Measurements from ENCODE around the gene PLCB4. TPM values are rescaled to one million over a fixed set of nuclear protein-coding genes. Genes with fewer than 3 reads are reported as not detected.

PLCB4 gene
- total RNA-seq, 1 donor from 2014 or later = 2.1 TPM

DNA sequence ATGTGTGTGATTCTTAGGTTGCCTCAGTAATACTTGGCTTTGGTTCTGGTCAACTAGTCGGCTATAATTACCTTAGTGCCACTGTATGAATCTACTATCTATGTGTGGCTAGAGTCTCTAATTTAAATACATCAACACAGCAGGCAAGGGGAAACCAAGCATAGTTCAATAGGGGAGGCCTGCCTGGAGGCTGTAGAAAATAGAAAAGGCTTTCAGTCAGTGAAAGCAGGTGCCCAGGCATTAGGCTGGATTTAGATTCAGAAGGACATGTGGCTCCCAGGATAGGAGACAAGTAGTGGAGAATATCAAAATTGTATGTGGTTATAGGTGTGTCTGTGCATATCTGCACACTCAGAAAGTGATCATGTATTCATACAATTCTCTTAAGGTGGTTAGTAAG, 330.4 kb downstream of the PLCB4 start:
- no peak for DNase-seq (ENCODE audit: low read depth in 2 of 2)

DNA sequence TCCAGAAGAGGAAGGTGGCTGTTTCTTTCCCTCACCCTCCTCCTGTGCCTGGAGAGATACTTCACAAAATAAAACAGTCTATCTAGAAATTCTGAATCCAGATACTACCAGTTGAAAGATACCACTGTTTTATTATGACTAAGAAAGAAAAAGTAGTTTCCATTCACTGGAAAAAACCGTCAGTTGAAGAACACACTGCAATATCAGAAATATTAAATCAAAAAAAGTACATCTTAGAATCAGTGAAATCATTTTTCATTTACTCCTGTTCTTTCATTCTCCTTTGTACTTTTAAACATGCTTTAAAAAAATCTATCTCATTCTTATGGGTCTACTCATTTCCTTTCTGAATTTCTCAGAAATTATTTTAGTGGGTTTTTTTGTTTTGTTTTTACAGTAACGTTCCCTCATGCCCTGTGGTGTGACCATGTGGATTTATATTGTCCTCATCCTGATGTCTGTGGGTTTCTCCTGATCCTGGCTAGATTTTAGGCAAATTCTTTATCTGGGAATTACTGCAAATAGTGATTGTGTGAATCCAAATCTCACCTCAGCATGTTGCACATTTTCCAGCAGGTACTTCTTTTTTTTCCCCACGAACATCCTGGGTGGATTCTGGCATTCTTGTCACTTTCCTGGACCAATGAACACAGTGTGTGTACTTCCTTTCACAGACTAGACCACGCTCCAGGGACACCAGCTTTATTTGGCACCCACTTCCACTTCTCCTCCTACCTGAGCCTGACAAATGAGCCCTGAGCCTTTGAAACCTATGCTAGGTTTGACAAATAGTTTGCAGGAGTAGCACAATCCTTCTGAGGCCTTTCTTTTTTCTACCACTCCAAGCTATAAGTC, 331.5 kb downstream of the PLCB4 start:
- no peak for DNase-seq (ENCODE audit: low read depth in 2 of 2)

DNA sequence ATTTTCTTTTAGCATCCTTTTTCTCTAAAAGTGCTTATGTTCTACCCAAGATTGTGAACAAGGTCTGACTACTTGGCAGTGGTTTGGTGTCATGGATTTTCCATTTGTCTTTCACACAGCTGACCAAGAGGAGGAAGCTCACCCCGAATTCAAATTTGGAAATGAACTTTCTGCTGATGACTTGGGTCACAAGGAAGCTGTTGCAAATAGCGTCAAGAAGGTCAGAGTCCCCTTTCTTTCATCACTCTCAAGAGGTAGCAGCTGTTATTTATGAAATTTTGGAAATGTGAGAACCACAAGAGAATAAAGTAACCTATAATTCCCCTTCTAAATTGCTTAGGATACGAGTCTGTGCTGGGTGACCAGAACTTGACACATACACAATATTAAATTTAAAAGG, 332.5 kb downstream of the PLCB4 start:
- no peak for DNase-seq (ENCODE audit: low read depth in 2 of 2)

DNA sequence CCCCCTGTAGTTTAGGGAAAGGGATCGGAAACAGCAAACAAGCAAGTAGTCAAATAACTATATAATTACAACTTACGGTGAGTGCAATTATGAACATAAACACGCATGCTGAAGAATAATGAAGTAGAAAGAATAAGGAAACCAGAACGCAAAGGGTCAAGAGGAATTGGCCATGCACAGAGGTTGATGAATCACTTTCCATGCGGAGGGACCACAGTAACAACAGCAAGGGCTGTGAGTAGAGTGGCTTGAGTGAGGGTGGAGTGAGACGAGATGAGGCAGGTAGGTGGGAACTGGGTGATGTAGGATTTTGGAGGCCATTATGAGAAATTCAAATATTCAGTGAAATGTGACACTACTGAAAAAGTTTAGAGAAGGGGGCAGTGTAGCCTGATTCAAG, 333.3 kb downstream of the PLCB4 start:
- DNase-seq (ENCODE audit: low read depth in 2 of 2) = peak in 1 of 2 donors; percentile 5

DNA sequence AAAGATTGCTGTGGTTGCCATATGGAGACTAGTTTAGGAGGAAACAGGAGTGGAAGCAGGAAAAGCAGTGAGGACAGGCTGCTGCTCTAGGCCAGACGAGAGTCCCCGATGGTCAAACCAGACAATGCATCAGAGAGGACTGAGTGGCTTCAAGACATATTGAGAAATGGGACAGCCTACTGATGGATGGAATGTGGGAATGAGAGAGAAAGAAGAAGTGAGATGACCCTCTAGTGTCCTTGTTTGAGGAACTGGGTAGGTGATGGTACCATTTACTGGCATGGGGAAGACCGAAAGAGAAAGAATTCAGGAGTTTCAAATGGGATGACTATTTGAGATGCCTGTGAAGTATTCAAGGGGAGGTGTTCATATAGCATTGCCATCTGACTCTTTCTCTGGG, 333.7 kb downstream of the PLCB4 start:
- no peak for DNase-seq (ENCODE audit: low read depth in 2 of 2)

DNA sequence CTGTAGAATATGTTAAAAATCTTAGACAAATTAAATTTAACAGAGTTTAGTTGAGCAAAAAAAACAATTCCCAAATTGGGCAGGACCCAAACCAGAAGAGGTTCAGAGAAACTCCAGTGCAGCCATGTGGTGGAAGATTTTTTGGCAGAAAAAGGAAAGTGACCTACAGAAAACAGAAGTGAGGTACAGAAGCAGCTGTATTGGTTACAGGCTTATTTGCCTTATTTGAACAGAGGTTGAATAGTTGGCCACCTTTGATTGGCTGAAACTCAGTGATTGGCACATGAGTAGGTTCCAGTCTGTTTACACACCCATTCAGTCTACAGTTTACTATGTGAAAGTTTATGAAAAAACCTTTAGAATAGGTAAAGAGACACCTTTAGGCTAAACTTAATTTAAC, 334.6 kb downstream of the PLCB4 start:
- no peak for DNase-seq (ENCODE audit: low read depth in 2 of 2)

DNA sequence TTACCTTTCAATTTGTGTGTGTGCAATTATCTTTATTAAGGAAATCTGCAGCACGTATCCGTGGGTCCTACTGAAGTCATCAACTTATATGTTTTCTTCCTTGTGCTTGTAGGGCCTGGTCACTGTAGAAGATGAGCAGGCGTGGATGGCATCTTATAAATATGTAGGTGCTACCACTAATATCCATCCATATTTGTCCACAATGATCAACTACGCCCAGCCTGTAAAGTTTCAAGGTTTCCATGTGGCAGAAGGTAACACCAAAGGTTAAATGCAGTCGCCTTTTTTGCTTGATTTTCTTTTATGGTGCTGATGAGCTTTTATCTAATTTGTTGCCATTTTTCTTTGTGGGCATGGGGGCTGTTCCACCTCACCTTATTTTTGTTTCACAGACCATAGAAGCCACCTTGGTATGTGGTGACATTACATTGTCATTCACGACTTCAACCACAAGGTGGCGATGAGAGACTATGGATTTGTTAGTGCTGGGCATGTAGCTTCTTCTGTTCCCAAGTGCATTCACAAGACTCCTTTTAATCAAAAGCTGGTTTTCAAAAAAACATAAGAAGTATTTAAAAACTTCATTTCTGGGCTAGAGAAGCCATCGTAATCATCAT, 339.0 kb downstream of the PLCB4 start:
- DNase-seq (ENCODE audit: low read depth in 2 of 2) = peak; percentile 51 to 67

DNA sequence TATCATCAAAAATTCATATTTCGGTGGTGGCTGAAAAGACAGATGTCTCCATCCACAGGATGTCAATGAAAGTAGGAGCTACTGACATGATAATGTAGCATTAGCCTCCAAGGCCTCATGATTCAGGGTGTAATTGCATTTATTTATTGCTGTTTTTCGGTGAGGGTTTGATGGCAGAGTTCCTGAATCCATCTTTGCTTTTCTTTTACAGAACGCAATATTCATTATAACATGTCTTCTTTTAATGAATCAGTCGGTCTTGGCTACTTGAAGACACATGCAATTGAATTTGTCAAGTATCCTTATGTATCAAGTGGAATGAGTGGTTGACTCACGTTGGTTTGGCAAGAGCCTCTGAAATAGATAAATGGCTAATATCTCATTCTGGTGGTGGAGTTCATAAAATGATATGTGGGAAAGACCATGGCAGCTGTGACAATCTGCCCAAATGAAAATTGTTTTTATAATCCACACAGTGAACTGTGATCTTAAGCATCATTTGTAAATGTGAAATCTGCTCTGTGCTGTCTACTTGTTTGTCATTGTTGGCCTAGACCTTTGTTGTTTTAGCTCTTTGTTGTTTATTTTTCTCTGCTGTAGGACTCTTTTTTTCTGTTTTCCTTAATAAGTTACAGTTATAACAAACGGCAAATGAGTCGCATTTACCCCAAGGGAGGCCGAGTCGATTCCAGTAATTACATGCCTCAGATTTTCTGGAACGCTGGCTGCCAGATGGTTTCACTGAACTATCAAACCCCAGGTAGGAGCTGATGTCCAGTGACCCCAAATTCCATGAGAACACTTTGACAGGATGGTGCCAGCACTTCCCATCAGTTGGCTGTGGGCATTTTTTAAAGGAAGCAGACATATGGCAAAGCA, 339.8 kb downstream of the PLCB4 start:
- DNase-seq (ENCODE audit: low read depth in 2 of 2) = no peak

DNA sequence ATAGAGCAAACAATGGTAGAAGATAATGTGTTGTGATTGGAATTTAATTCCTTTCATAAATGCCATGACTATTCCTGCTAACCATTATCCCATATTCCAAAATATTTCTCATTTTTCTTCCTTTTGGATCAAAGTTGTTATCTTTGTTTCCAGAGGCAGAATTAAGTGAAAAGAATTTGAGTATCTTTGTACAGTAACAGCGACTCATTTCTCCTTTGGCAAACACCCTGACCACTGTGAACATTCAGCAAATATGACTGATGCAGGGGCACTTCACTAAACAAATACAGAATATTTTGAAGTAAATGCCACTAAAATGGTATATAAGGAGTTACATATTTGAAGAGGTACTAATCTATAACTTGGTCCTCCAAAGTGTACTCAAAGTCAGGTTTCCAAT, 340.5 kb downstream of the PLCB4 start:
- DNase-seq (ENCODE audit: low read depth in 2 of 2) = no peak

DNA sequence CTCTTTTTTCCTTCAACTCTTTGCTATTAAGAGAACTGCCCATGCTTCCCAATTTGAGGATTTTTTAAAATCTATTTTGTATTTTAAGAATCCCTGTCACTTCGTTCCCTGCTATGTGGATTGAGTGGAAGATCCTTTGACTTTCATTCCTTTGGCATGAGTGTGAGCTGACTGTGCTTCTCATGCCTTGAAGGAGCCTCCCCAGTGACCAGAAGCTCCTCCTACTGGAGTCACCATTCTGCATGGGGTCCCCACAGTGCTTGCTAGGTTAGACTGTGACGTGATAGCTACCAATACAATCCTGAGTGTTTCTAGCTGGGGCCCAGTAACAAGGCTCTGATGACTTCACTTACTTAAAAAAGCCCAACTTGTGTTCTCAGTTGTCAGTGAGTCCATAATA, 341.1 kb downstream of the PLCB4 start:
- no peak for DNase-seq (ENCODE audit: low read depth in 2 of 2)

DNA sequence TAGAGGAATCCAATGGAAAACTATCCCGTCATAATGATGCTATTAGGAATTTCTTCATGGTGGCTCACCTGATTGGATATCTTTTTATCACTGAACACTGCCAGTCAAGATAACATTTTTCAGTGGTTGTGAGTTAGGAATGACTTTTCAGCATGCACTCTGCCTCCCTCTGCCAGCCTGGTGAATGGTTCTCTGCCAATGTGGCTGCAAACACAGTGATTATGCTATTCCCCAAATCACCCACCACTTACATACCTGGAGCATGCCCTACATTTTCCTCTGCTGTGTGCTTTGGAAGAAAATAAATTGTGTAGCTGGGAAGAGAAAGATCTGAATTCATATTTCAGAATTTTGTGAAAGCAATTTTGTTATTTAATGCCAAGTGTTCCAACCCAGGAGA, 342.9 kb downstream of the PLCB4 start:
- no peak for DNase-seq (ENCODE audit: low read depth in 2 of 2)

DNA sequence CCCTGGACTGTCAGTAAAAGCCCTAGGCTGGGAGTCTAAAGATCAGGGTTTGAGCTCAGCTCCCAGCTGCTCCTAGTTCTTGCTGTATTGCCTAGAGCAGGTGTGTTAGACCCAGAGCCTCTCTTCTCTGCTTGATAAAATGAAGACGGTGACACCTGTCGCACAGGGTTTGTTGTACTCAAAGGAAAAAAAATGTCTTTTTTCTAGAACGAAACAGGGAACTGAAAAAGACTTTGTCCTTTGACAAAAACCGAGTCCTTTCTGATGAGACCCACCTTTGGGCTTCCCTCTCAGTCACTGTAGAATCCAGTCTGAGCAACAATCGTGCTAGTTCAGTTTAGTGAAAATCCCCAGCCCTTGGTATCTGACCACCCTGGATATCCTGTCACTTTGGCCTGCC, 343.4 kb downstream of the PLCB4 start:
- DNase-seq (ENCODE audit: low read depth in 2 of 2) = no peak

DNA sequence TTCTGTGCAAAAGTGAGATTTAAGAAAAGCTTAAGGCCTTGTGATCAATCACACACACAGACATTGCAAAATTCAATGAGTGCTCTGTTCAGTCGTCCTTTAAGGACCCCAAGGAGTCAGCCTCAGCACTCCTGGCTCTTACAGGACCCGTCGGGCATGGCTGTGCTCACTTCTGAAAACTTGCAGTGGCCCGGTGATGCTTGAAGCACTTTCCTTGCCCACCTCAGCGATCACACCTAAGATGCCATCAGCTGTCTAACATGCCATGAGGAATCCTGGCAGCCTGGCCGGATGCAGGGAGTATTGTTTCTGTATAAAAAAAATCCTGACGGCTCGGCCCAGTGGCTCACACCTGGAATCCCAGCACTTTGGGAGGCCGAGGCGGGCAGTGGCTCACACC, 344.1 kb downstream of the PLCB4 start:
- no peak for DNase-seq (ENCODE audit: low read depth in 2 of 2)

DNA sequence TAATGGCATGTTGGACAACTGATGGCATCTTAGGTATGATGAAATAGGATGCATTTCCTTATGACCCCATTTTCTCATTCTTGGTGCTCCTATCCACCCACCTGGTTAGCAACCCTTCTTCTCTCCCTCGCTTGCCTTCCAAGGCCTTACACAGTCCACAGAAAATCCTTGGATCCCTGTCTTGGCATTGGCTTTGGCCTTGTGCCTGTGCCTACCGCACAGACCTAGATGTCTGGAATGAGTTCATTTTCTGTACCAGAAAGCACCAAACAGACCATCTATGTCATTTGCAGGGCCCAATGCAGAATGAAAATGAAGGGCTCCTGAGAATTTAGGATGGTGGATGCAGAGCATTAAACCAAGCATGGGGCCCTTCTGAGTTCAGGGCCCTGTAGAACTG, 346.5 kb downstream of the PLCB4 start:
- no peak for DNase-seq (ENCODE audit: low read depth in 2 of 2)

DNA sequence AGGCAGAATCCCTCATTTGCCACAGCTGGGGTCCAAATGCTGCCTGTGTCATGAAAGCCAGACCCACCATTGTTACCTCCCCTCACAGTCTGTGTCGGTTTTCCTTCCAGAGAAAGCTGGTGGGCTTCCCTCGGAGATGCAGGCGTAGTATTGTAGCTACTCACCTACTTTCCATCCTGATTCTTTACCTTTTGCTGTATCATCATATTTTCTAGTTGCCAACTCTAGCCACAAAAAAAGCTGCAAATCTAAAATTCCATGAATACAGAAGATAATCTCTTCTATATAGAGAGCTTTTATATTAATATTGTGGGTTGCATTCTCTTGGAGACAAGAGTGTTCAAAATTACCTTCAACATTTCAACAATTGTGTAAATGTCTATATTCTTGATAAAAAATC, 347.5 kb downstream of the PLCB4 start:
- no peak for DNase-seq (ENCODE audit: low read depth in 2 of 2)

DNA sequence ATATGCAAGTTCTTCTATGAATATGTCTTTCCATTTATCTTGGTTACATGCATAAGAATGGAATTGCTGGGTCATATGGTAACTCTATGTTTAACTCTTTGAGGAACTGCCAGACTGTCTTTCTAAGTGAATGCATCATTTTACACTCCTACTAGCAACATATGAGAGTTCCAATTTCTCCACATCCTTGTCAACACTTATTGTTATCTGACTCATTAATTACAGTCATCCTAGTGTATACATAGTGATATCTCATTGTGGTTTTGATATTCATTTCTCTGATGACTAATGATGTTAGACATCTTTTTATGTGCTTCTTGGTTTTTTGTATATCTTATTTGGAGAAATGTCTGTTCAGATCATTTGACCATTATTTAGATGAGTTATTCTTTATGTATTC, 348.8 kb downstream of the PLCB4 start:
- DNase-seq (ENCODE audit: low read depth in 2 of 2) = no peak

DNA sequence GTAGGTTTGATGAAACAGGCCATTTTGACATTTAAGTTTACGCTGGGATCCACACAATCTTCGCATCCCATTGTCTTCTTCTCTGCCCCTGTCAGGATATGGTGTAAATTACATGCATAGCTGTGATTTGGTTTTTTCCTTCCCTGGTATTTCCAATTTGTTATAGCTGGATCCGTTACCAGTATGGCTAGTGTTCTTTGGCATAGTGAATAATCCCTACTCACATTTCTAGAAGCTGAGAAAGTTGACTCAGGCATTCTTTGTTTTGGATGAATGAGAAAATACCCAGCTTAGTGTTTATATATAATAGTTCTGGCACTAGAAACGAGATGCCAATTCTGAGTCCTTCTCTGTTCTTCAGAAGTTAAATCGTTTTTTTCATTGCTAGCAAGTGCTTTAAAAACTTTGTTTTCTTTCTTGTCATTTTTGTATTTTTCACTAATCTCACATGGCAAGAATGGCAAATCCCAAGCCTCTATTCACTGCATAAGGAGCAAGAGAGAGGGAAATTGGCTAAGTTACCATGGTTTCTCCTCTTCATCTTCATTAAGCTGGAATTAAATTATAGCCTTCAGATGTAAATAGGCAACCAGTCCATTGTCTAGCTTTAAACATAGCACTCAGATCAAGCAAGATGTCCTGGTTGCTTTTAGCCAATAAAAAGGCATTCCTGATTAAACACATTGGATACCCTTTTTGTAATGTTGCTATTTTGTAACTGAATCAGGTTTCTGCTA, 353.6 kb downstream of the PLCB4 start:
- DNase-seq (ENCODE audit: low read depth in 2 of 2) = no peak

DNA sequence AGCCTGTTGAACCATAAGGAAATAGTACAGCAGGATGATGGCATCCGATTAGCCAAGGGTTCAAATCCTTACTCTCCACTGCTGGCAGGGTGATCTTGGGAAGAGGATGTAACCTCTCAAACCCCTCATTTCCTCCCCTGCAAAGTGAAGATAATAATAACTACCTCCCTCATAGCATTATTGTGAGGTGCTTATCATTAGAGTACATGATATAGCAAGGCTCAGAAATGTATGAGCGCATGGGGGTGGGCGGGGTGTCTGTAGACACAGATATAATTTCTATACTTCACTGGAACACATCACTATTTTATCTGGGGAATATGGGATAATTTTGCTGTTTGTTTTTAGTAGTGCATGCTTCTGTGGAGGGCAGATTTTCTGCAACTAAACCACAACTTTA, 355.7 kb downstream of the PLCB4 start:
- no peak for DNase-seq (ENCODE audit: low read depth in 2 of 2)

DNA sequence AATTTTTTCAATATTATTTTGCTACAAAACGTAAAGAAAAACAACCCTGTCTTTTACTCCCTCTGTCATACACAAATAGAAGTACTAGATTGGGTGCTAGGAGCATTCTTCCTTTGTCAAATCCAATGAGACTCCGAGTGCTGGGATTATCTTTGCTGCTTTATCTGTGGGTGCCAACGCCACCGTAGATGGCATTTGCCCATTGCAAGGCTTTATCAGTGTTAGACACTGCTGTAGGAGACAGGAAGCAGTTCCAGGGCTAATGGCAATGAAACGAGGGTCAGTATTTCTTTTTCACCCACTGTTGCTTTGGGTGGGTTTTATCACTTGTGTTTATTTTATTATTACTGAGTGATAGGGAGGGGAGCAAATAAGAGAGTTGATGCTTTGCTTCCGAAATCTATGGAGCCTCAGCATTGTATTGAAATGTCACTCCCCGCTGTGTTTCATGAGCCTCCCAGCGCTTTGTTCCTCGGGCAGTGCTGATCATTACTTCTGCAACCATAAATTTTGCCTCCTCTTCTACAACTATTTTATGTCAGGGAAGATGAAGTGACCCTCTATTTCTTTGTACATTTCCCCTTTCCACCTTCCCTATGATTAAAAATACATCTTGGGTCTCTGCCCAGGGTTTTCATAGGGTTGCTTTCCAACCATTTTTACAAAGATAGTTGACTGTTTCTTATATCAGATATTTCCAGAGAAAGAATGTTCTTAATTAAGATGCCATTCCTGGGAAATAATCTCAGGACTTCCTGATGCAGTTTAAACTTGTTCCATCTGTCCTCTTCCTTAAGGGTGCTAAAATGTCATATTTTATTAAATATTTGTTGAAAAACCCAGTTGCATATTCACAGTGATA, 358.8 kb downstream of the PLCB4 start:
- no peak for DNase-seq (ENCODE audit: low read depth in 2 of 2)

DNA sequence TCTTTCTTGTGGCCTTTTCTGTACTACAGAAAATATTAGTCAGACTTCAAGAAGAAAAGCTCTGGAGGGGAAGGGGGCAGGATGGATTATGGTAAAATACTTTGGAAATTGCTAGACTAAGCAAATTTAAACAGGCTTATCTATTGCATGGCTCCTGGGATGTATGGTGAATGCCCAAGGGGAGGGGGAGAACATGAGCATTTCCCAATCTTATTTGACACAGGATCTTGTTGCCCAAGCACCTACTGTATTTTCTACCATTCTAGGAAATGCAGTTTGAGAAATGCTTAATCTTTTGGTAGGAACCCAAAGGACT, 359.4 kb downstream of the PLCB4 start:
- DNase-seq (ENCODE audit: low read depth in 2 of 2) = no peak

DNA sequence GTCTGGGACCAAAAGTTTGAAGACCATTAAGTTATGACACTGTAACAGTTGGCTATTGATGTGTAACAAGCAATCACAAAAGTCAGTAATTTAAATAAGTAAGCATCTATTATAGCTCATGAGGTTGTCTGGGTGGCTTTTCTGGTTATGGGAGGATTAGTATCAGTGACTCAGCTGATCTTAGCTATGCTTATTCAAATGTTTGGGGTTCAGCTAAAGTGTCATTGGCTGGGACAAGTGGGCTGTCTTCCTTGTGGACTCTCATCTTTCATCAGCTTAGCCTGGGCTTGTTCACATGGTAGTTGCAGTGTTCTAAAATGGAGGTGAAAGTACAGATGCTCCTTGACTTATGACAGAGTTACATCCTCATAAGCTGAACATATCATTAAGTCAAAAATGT, 370.9 kb downstream of the PLCB4 start:
- DNase-seq (ENCODE audit: low read depth in 2 of 2) = no peak

Measured in dermis microvascular lymphatic vessel endothelial cell (primary cell).